Type B pancreatic cell (in vitro differentiated cells): ENCODE measurements around the gene KIAA0232. TPM values are rescaled to one million over a fixed set of nuclear protein-coding genes. Genes with fewer than 3 reads are reported as not detected.

Experiments used
- DNase-seq: peaks from one replicate; pipeline ENCODE4 v3.0.0; 2021; ENCODE audit warnings: mixed read lengths; ENCODE audit not compliant: unreplicated experiment; ENCODE audit errors: extremely low spot score
- H3K27ac Mint-ChIP-seq: 2 replicates; pipeline ENCODE4 v1.8.0; 2021; ENCODE audit warnings: mild to moderate bottlenecking, mixed read lengths
- H3K27me3 Mint-ChIP-seq: 2 replicates; pipeline ENCODE4 v1.8.0; 2021; ENCODE audit warnings: mixed read lengths
- H3K36me3 Mint-ChIP-seq: 2 replicates; pipeline ENCODE4 v1.8.0; 2021; ENCODE audit warnings: mixed read lengths
- H3K4me1 Mint-ChIP-seq: one replicate; pipeline ENCODE4 v1.8.0; 2021; ENCODE audit warnings: mixed read lengths; ENCODE audit not compliant: unreplicated experiment
- H3K4me3 Mint-ChIP-seq: 2 replicates; pipeline ENCODE4 v1.8.0; 2021; ENCODE audit warnings: mild to moderate bottlenecking, mixed read lengths
- H3K9me3 Mint-ChIP-seq: 2 replicates; pipeline ENCODE4 v1.8.0; 2021; ENCODE audit warnings: mixed read lengths
- total RNA-seq: library from RNA; stranded (reverse); gene quantifications from 2 replicates; pipeline ENCODE4 v1.2.1, GENCODE V29; 2021; ENCODE audit warnings: low replicate concordance
- TF ChIP-seq, protein P1 (sequence below): fragments of 200-600 bp; sonication (generic); conservative IDR thresholded peaks from 2 replicates; pipeline ENCODE4 v1.5.0; 2021; ENCODE audit warnings: antibody characterized with exemption, mild to moderate bottlenecking

KIAA0232 gene
- total RNA-seq, 1 donor from 2014 or later: 35.9 TPM

GRCh38 chr4:6802025-6802424 lies 19.5 kb downstream of the KIAA0232 start:
- TF ChIP-seq, protein P1, sequence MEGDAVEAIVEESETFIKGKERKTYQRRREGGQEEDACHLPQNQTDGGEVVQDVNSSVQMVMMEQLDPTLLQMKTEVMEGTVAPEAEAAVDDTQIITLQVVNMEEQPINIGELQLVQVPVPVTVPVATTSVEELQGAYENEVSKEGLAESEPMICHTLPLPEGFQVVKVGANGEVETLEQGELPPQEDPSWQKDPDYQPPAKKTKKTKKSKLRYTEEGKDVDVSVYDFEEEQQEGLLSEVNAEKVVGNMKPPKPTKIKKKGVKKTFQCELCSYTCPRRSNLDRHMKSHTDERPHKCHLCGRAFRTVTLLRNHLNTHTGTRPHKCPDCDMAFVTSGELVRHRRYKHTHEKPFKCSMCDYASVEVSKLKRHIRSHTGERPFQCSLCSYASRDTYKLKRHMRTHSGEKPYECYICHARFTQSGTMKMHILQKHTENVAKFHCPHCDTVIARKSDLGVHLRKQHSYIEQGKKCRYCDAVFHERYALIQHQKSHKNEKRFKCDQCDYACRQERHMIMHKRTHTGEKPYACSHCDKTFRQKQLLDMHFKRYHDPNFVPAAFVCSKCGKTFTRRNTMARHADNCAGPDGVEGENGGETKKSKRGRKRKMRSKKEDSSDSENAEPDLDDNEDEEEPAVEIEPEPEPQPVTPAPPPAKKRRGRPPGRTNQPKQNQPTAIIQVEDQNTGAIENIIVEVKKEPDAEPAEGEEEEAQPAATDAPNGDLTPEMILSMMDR: no peak
- no peak overlapping the region for H3K27ac Mint-ChIP-seq

GRCh38 chr4:6802626-6803025 lies 20.1 kb downstream of the KIAA0232 start:
- no peaks in the 10 kb centered on the region for H3K27me3 Mint-ChIP-seq
- TF ChIP-seq, protein P1: no peak
- H3K36me3 Mint-ChIP-seq: peaks cover 15% of the 10 kb centered on the region
- H3K4me3 Mint-ChIP-seq: no peak overlapping the region
- H3K9me3 Mint-ChIP-seq: no peaks in the 10 kb centered on the region
- peak overlapping the region; percentile 56 for H3K27ac Mint-ChIP-seq
- DNase-seq: no peak
- H3K4me1 Mint-ChIP-seq: peaks cover 13% of the 10 kb centered on the region

More at GRCh38 chr4:6802025-6802424, 19.5 kb downstream of the KIAA0232 start:
- Mint-ChIP-seq H3K27me3 (no peaks in the 10 kb centered on the region), H3K4me3 (no peak overlapping the region), H3K36me3 (peaks cover 16% of the 10 kb centered on the region), H3K4me1 (peaks cover 13% of the 10 kb centered on the region), H3K9me3 (no peaks in the 10 kb centered on the region)
- DNase-seq: no peak

DNA sequence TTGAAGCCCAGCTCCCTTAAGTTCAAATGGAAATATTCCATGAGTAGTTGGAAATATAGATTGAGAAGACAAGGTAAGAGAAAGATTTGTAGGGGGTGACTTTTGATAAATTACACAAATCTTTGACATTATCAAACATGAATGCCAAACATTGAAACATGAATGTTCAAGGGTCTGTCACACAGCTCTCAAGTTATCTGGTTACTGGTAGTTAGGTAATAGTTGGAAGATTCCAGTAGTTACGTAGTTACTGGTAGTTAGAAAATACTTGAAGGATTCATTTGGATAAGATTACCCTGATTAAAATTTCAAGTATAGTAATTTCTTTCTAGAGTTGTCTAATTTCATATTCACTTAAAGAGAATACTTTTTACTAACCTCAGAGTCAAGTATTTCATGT lies 20.7 kb downstream of the KIAA0232 start:
- TF ChIP-seq, protein P1: no peak
- Mint-ChIP-seq H3K36me3 (peaks cover 17% of the 10 kb centered on the region), H3K27me3 (no peaks in the 10 kb centered on the region), H3K4me1 (peaks cover 13% of the 10 kb centered on the region), H3K4me3 (no peak overlapping the region), H3K9me3 (no peaks in the 10 kb centered on the region), H3K27ac (no peak overlapping the region)
- DNase-seq: no peak

- TF ChIP-seq, protein P1: no peak
- H3K4me3 Mint-ChIP-seq: no peak overlapping the region
- H3K9me3 Mint-ChIP-seq: no peaks in the 10 kb centered on the region
- no peak for DNase-seq
- H3K4me1 Mint-ChIP-seq: peaks cover 13% of the 10 kb centered on the region
- H3K27ac Mint-ChIP-seq: no peak overlapping the region
- H3K27me3 Mint-ChIP-seq: no peaks in the 10 kb centered on the region
- H3K36me3 Mint-ChIP-seq: peaks cover 20% of the 10 kb centered on the region
These were observed 21.7 kb downstream of the KIAA0232 start for GRCh38 chr4:6804082-6804752.

GRCh38 chr4:6806924-6807626 lies 24.5 kb downstream of the KIAA0232 start:
- no peak for DNase-seq
- H3K27me3 Mint-ChIP-seq: no peaks in the 10 kb centered on the region
- H3K4me3 Mint-ChIP-seq: no peak overlapping the region
- H3K9me3 Mint-ChIP-seq: no peaks in the 10 kb centered on the region
- peaks cover 40% of the 10 kb centered on the region for H3K36me3 Mint-ChIP-seq
- H3K27ac Mint-ChIP-seq: no peak overlapping the region
- TF ChIP-seq, protein P1: no peak
- H3K4me1 Mint-ChIP-seq: peaks cover 17% of the 10 kb centered on the region
